Right atrium auricular region (tissue), 2 donors: ENCODE data around the gene FHIT. TPM values are rescaled to one million over a fixed set of nuclear protein-coding genes. Genes with fewer than 3 reads are reported as not detected.

Experiments used
- DNase-seq: peaks from one replicate; pipeline ENCODE4 v3.0.0-alpha.2; 2019; ENCODE audit warnings: low spot score
- H3K27ac ChIP-seq, 2 donors: fragments of 200-600 bp; sonication (generic); 1 replicate in 1 of 2; 2 replicates in 1 of 2; pipeline ENCODE4 v1.5.1; 2016 to 2019
- H3K27me3 ChIP-seq, 2 donors: fragments of 200-600 bp; sonication (generic); one replicate each; pipeline versions ENCODE4 v1.5.1 to v1.6.0; 2017 to 2019
- H3K36me3 ChIP-seq: fragments of 200-600 bp; sonication (generic); one replicate; pipeline ENCODE4 v1.5.1; 2016
- H3K4me1 ChIP-seq, 2 donors: fragments of 200-600 bp; sonication (generic); one replicate each; pipeline versions ENCODE4 v1.5.1 to v1.6.0; 2017 to 2019
- H3K4me3 ChIP-seq, 2 donors: fragments of 200-600 bp; sonication (generic); 1 replicate in 1 of 2; 2 replicates in 1 of 2; pipeline ENCODE4 v1.5.1; 2017 to 2019; ENCODE audit warnings: mild to moderate bottlenecking in 1 of 2, moderate library complexity in 1 of 2
- H3K9me3 ChIP-seq, 2 donors: fragments of 200-600 bp; sonication (generic); one replicate each; pipeline ENCODE4 v1.5.1; 2019
- total RNA-seq, 2 donors: library from RNA; depleted of rRNA; stranded (reverse); fragments of >200 nt; gene quantifications; one replicate each; pipeline ENCODE4 v1.1.0, GENCODE V29; 2016
- TF ChIP-seq, protein P1 (sequence below), 2 donors: fragments of 200-600 bp; sonication (generic); IDR thresholded peaks; one replicate each; pipeline ENCODE4 v1.5.1; 2019; ENCODE audit warnings: antibody characterized with exemption in 2 of 2

Gene FHIT
- total RNA-seq, 2 donors from 2014 or later = 10.4 to 11.0 TPM

DNA sequence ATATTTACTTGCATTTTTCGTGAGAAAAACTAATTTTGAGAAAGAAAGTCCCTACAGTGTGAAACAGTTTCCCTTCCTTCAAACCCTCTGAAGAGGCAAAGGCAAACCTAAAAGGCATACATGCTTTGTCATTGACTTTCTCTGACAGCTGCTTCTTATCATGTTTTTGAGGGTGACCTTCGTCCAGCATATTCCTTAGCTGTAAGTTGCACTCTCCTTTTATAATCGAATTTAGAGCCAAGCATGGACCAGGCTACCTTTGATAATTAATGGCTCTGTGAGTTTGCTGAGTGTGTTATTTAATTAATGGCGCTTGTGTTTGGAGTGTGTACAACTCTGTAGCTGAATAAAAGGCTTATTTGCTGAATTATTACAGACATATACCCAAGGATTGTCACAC is 1517.2 kb downstream of the FHIT start:
- Histone ChIP-seq H3K36me3 (no peaks in the 10 kb centered on the region), H3K4me3 (no peak overlapping the region), H3K4me1 (no peaks in the 10 kb centered on the region), H3K27ac (no peak overlapping the region), H3K27me3 (no peaks in the 10 kb centered on the region), H3K9me3 (no peaks in the 10 kb centered on the region)
- DNase-seq = no peak
- TF ChIP-seq, protein P1, sequence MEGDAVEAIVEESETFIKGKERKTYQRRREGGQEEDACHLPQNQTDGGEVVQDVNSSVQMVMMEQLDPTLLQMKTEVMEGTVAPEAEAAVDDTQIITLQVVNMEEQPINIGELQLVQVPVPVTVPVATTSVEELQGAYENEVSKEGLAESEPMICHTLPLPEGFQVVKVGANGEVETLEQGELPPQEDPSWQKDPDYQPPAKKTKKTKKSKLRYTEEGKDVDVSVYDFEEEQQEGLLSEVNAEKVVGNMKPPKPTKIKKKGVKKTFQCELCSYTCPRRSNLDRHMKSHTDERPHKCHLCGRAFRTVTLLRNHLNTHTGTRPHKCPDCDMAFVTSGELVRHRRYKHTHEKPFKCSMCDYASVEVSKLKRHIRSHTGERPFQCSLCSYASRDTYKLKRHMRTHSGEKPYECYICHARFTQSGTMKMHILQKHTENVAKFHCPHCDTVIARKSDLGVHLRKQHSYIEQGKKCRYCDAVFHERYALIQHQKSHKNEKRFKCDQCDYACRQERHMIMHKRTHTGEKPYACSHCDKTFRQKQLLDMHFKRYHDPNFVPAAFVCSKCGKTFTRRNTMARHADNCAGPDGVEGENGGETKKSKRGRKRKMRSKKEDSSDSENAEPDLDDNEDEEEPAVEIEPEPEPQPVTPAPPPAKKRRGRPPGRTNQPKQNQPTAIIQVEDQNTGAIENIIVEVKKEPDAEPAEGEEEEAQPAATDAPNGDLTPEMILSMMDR (IDR thresholded peaks at IDR 0.05) = no peak

GRCh38 chr3:59733041-59733809 is 1518.0 kb downstream of the FHIT start:
- Histone ChIP-seq H3K4me1 (no peaks in the 10 kb centered on the region), H3K9me3 (no peaks in the 10 kb centered on the region), H3K36me3 (no peaks in the 10 kb centered on the region), H3K27ac (no peak overlapping the region), H3K27me3 (no peaks in the 10 kb centered on the region), H3K4me3 (no peak overlapping the region)
- TF ChIP-seq, protein P1 (IDR thresholded peaks at IDR 0.05) = no peak
- no peak for DNase-seq

- Histone ChIP-seq H3K27me3 (no peaks in the 10 kb centered on the region), H3K4me3 (no peak overlapping the region), H3K36me3 (no peaks in the 10 kb centered on the region), H3K9me3 (no peaks in the 10 kb centered on the region), H3K27ac (no peak overlapping the region), H3K4me1 (no peaks in the 10 kb centered on the region)
- TF ChIP-seq, protein P1 (IDR thresholded peaks at IDR 0.05) = no peak
- DNase-seq = no peak
Measured at GRCh38 chr3:59731943-59732342, 1519.3 kb downstream of the FHIT start.

GRCh38 chr3:59730591-59730990 is 1520.7 kb downstream of the FHIT start:
- no peak overlapping the region for H3K4me3 ChIP-seq
- H3K4me1 ChIP-seq = no peaks in the 10 kb centered on the region
- no peak overlapping the region for H3K27ac ChIP-seq
- TF ChIP-seq, protein P1 (IDR thresholded peaks at IDR 0.05) = no peak
- no peaks in the 10 kb centered on the region for H3K27me3 ChIP-seq
- H3K36me3 ChIP-seq = no peaks in the 10 kb centered on the region
- H3K9me3 ChIP-seq = no peaks in the 10 kb centered on the region
- no peak for DNase-seq

DNA sequence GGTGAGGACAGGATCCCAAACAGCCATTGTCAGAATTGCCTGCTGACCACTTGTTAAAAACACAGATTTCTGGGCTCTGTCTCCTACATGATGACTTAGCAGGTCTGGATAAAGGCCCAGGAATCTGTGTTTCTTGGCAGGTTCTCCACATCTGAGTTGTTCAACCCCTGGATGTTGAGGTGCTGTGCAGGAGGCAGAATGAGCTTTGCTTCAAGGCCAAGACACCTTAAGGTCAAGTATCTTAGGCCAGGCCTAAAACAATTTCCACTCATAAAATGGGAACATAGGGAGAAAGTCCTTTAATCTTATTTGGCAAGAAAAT is 1522.7 kb downstream of the FHIT start:
- H3K36me3 ChIP-seq = no peaks in the 10 kb centered on the region
- no peaks in the 10 kb centered on the region for H3K9me3 ChIP-seq
- DNase-seq = no peak
- H3K4me3 ChIP-seq = no peak overlapping the region
- H3K27ac ChIP-seq = no peak overlapping the region
- TF ChIP-seq, protein P1 (IDR thresholded peaks at IDR 0.05) = no peak
- H3K4me1 ChIP-seq = no peaks in the 10 kb centered on the region
- H3K27me3 ChIP-seq = no peaks in the 10 kb centered on the region
